GM19099 (cell line): ENCODE data around the gene LMO1.

Experiments
- POLR2A ChIP-seq: IDR thresholded peaks from 3 replicates; pipeline ENCODE4 v1.6.1; 2011; ENCODE audit warnings: low read depth; ENCODE audit not compliant: insufficient read length; ENCODE audit errors: extremely low read depth

Gene LMO1

DNA sequence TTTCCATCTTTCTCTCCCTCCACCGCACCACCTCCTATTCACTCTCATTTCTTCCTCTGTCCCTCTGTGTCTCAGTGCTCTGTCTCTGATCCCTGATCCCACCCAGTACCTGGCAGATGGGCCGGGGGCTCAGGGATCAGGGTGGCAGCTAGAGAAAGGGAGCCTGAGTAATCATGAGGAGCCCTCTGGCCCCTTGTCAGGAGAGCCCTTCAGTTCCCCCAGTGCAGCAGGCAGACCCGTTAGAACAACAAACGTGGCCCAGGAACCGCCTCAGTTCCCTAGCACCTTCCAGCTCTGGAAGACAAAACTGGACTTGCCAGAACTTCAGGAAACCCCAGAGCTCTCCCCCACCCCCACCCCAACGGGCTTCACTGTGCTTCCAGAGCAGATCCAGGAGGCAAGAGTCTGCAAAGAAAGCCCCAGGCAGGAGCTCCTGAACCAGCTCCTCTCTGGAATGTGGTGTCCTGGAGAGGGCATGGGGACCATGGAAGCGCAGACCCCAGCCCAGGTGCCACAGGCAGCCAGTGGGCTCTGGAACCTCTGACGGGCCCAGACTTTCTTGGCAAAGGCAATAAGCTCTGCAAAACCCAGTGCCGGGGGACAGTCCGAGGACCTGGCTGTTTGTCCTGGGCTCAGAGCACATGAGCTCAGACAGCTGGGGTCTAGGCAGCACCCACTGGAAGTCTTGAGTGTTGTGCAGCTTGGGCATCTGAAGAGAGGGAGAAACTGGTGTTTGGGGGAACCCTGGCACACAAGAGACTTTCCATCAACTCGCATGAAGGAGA is 43.2 kb downstream of the LMO1 start:
- TF ChIP-seq POLR2A, result no peak

DNA sequence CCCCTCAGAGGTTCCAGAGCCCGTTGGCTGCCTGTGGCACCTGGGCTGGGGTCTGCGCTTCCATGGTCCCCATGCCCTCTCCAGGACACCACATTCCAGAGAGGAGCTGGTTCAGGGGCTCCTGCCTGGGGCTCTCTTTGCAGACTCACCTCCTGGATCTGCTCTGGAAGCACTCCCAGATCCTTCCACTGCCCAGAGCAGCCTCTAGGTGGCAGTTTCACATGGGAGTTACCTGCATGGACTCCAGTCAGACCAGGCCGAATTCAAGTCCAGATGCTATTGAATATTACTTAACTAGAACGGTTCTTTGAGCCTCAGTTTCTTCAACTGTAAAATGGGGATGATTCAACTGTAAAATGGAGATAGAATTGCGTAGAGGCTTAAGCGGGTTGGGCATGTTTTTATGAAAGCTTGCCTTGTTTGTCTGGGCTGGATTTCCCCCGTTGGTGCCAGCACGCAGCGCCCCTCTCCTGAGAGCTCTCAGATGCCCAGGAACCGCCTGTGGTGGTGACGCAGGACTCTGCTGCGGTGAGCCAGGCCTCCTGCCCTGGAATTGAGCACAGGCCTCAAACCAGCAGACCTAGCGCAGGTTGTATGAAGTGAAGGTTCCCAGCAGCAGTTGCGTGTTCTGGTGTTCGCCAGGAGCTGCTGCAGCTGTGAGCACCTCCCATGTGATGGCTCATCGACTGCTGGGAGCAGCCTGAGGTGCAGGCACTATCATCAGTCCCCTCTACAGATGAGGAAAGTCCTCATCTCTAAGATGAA is 44.2 kb downstream of the LMO1 start:
- no peak for TF ChIP-seq POLR2A

DNA sequence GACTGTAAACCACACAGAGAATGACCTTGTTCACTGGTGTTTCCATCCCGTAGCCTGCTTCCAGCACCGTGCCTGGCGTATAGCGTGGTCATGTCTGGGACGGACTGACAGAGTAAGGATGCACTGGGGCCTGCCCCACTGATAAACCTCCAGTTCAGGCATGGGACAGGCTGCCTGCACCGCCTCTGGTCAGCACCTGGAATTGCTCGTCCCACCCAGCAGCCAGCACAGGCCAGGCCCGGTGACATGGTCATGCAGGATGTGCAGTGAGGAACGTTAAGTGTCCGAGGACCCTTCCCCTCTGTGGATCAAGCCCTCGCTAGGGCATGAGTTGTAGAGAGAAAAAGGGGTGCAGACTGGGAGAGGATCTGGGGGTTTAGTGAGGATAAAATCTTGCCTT is 44.8 kb downstream of the LMO1 start:
- no peak for TF ChIP-seq POLR2A

DNA sequence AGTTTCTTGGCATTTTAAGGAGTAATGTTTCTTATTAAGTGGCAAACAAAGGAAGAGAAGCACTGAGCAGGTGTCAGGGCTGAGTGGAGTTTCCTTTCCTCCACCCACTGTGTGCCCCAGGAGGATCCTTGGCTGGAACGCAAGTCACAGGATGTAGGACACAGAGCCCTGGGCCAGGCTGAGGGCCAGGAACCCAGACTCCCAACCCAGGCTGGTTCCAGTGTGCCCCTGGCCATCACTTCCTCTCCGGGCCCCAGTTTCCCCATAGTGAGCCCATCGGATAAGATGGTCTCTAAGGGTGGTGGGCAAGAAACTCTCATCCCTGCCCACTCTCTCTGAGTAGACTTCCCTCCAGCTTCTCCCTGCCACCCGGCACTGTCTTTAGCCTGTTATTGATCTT is 45.3 kb downstream of the LMO1 start:
- no peak for TF ChIP-seq POLR2A

DNA sequence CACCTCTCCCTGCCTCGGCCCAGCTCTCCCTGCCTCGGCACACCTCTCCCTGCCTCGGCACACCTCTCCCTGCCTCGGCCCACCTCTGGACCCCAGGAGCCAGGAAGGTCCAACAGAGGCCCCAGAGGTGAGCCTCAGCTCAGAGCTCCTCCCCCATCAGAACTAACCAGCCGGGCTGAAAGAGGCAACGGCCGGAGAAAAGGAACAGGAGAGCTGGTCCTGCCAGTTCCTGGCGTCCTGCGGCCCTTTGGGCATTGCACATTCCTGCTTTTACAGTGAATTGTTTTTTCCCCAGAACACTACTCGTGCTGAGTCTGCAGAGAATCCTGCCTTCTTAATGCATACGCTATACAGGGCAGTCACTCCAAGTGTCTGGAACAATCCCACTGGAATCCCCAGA is 45.8 kb downstream of the LMO1 start:
- TF ChIP-seq POLR2A, result no peak

DNA sequence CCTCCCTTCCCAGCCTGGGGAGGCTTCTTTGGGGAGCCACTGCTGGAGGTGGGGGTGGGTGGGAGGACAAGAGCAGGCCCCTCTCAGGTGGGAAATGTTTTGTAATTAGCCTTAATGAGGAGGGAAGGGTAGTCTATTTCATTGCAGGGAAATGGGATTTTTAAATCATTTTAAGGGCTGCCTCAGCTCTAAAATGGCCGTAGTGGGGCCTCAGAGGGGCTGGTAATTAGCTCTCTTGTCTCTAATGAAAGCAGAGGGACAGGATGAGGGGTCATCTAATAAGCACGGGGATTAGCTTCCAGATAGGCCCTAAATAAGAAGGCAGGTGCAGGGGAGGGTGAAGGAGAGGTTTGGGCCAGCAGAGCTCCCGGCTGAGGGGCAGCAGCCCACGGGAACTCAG is 46.5 kb downstream of the LMO1 start:
- TF ChIP-seq POLR2A, result no peak

DNA sequence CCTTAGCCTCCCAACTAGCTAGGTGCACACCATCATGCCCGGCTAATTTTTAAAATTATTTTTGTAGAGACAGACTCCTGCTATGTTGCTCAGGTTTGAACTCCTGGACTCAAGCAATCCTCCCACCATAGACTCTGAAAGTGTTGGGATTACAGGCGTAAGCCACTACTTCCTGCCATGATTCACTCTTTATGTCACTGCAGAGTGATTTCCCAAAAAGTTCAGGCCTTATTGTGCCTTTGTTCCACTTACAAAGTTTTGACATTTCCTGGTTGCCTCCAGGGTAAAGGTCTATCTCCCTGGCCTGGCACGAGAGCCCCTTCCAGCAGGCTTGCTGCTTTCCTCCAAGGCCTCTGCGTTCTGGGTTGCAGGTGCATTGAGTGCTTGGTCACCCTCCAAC is 50.3 kb downstream of the LMO1 start:
- no peak for TF ChIP-seq POLR2A

DNA sequence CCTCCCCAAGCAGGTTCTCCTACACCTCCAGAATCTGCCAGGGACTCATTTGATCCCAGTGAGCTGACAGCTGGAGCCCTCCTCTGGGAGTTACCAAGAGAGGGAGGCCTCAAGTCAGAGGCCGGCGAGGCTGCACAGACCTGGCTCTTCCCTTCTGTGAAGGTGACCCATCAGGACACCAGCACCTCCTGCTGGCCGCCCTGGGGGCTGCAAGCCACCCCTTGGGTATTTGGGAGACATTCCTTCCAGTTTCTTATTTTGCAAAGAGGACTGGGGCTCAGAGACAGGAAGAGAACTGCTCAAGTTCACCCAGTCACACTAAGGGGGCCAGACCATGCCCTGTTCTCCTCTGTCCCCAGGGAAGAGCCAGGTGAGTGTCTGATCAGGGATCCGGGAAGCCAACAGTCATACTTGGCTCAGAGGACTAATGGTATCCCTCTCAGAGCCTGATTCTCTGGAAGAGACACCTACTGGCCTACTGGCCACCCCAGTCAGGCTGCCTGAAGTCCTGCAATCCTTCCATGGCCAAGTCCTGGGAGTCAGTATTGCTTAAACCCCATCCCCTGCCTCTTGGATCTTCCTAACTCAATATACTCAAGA is 54.4 kb downstream of the LMO1 start:
- TF ChIP-seq POLR2A, result no peak

DNA sequence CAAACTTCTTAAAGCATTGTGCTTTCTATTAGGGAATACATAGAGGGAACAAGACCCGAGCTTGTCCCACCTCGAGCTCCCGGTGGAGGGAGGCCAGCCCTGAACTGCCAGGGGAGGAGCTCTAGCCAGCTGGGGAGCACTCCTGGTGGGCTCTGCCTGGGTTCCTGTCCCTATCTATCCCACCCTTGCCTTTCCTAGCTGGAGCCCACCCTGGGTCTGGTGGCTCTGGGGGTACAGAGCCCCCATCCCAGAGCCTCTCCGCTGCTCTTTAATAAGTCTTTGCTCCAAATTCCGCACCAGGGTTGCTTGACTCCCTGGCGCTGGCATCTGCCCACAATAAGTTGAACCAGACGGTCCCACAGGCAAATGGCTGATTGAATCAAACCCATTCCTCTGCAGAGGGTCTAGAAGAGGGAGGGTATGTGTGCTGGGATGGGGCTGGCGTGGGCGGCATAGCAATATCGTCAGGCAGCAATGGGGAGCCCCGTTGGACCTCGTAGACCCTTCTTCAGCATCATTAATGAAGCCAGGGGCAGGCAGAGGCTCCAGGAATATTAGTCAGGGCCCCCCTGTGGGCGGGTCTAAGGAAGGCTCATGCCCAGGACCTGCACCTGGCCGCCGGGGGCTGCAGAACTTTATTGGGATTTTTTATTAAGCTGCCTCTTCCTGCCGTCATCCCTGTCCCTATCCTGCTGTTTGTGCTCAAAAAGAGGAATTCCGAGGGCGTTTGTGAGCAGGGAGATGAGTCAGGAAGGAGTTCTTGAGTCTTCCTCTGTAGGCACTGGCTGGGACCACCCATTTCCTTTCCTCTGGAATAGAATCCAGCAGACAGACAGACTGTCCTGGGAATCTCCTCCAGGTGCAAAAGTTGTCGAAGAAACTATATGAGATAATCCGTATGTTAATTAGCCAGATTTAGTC is 56.3 kb downstream of the LMO1 start:
- no peak for TF ChIP-seq POLR2A

DNA sequence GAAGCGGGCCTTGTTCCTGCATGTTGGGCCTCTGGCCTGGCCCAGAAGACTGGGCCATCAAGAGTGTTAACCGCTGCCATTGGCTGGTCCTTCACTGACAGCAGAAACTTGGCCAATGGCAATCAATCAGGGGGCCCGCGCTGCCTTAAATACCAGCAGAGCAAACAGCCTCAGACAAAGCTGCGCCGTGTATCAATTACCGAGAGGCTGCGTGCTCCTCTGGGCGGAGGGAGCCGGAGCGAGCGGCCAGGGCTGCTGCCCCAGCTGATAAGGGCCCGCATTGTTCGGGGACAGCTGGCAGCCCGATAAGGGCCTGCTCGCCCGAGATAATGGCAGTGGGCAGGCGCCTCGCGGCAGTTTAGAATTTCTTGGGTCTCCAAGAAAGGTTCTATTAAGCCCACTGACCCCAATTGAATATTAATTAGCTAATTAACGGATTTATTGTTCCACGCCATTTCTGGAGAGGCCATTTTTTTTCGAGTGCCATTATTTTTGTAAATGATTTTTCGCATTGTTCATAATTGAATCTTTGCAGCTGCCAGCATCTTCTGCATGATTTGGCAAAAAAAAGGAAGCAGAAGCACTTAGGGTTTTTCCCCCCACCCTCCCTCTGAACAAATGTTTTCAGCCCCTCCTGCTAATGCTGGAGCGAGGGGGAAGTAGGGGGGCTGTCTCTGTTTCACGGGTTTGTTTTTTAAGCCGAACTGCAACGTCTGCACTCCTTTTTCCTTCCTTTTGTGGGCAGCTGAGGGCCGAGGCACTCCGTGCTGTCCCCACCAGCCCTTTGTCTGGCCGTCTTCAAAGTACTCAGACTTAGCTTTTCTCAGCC is 57.2 kb downstream of the LMO1 start:
- no peak for TF ChIP-seq POLR2A

DNA sequence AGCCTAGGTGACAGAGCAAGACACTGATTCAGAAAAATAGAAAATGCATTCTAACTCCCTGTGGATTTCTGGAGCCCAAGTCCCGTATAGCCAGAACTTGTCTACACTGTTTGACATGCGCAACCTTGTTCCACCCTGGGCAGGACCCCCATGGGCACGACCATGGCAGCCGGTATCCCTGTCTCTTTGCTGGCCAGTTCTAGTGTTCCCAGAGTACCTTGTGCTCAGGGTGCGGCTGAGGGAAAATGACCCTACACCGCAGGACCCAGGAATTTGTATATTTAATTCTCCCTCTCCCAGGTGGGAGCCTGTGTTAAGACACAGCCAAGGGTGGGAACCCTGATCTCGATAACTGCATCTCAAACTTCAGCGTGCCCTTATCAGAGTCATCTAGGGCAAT is 58.1 kb downstream of the LMO1 start:
- no peak for TF ChIP-seq POLR2A

DNA sequence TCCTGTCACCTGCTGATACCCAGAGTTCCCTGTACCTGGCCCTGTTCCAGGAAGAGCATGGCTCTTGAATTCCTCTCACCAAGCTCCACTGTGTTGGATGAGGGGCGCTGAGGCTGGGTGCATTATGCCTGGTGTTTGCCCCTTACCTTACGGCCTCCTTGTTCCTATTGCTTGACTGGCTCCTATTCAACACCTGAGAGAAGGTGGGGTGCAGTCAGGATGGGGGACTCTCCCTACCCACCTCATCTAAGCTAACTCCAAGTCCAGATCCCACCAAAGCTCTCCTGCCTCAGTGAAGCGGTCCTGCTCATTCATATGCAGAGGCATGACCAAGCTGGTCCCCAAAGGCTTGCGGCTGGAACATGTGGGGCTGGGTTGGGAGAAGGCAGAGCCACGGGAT is 59.1 kb downstream of the LMO1 start:
- no peak for TF ChIP-seq POLR2A

DNA sequence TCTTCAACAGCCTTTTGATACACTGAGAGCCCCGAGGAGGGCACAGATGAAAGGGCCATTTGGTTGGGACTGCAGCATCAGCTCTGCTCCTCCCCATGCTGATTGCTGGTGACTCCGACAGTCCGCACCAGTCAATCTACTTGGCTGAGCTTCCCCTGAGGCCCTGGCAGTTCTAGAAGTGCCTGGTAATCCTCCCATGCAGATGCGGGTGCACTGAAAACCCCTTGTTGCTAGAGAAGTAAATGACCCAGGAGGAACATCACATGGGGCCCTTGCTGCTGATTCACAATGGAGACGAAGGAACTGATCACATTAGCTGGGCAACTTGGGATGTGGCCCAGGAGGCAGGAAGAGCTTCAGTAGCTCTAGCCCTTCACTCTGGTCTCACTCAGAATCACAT is 59.7 kb downstream of the LMO1 start:
- TF ChIP-seq POLR2A, result no peak

DNA sequence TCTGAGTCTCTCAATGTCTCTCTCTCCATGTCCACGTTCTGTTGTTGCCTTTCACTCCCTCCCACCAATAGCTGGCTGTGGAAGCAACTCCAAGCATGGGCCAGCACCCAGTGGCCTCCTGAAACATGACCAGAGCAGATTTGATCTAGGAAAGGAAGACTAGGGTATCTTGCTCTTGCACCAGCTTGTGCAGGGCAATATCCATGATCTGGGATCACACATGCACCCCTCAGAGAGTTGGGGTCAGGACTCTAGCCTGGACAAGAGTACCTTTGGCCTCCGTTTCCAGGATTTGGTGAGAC is 60.3 kb downstream of the LMO1 start:
- TF ChIP-seq POLR2A, result no peak

DNA sequence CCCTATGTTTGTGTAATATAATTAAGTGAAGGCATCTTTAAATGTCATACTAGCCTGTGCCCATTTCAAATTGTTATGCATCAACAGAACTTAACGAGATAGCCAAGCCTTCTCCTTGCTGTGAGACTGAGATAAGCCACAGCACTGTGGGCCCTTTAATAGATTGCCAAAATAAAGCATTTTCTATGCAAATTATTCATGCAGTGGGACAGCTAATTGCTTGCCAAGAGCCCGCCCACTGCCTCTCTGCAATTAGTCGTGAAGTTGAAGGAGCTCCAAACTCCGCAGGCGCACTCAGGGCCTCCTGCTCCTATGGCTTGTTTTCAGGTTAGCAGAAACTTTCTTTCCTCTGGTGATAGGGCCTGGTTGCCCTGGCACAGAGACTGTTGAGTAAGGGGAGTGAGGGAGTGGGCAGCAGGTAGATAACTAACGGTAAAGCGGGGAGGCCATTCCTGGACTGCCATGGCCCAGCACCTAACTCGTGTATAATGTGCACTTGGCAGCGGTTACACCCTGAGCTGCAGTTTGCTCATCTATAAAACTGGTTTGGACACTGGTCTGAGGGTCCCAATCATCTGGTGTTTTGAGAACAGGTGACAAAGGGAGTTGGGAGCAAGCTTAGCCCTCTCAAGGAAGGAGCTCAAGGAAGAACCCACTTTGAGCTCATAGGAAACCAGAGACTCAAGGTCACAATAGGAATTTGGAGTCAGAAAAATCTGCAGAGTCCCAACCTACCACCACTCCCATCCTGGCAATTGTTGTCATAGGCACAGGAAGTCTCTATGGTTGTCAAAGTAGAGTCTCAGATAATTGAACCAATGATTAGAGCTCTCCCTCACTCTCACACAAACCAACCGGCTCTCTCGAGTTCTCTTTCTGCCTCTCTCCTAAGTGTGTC is 60.9 kb downstream of the LMO1 start:
- no peak for TF ChIP-seq POLR2A
